Vagina (tissue), 2 donors: ENCODE measurements around the gene HRH2. TPM values are rescaled to one million over a fixed set of nuclear protein-coding genes. Genes with fewer than 3 reads are reported as not detected.

Source experiments
- DNase-seq, 2 donors: peaks; one replicate each; pipeline ENCODE4 v3.0.0-alpha.2; 2017; ENCODE audit errors: extremely low spot score in 2 of 2
- H3K27ac ChIP-seq: fragments of 200-600 bp; sonication (generic); one replicate; pipeline ENCODE4 v1.5.1; 2019
- H3K27me3 ChIP-seq: fragments of 200-600 bp; sonication (generic); one replicate; pipeline ENCODE4 v1.5.1; 2019
- H3K36me3 ChIP-seq, 2 donors: fragments of 200-600 bp; sonication (generic); one replicate each; pipeline ENCODE4 v1.5.1; 2017 to 2019
- H3K4me1 ChIP-seq: fragments of 200-600 bp; sonication (generic); one replicate; pipeline ENCODE4 v1.5.1; 2019
- H3K4me3 ChIP-seq, 2 donors: fragments of 200-600 bp; sonication (generic); 1 replicate in 1 of 2; 2 replicates in 1 of 2; pipeline ENCODE4 v1.5.1; 2016 to 2019
- H3K9me3 ChIP-seq: fragments of 200-600 bp; sonication (generic); one replicate; pipeline ENCODE4 v1.5.1; 2019
- CTCF ChIP-seq, 3 experiments: fragments of 450-650 bp in 2 of 3; fragments of 200-600 bp in 1 of 3; sonication (generic) in 1 of 3; IDR thresholded peaks; one replicate each; pipeline ENCODE4 v1.5.1; 2017 to 2019; ENCODE audit warnings: antibody characterized with exemption in 3 of 3, mild to moderate bottlenecking in 2 of 3, moderate library complexity in 2 of 3
- POLR2A ChIP-seq, 2 donors: fragments of 450-650 bp; IDR thresholded peaks; one replicate each; pipeline ENCODE4 v1.6.1; 2017; ENCODE audit warnings: antibody characterized with exemption in 2 of 2, mild to moderate bottlenecking in 2 of 2, moderate library complexity in 2 of 2
- POLR2AphosphoS5 ChIP-seq, 2 donors: sonication (generic); formaldehyde crosslinking; IDR thresholded peaks; one replicate each; pipeline ENCODE4 v1.9.0; 2017; ENCODE audit warnings: antibody characterized with exemption in 2 of 2, mild to moderate bottlenecking in 2 of 2, low read depth in 1 of 2; ENCODE audit not compliant: insufficient read depth in 1 of 2
- intact Hi-C: fragments of 100-400 bp; cut with DNase I; formaldehyde crosslinking; loops from one replicate; pipeline ENCODE4 v1.15.1; 2023
- total RNA-seq: library from RNA; depleted of rRNA; stranded (reverse); fragments of >200 nt; gene quantifications from one replicate; pipeline ENCODE4 v1.2.3, GENCODE V29; 2016

HRH2 gene
- total RNA-seq, 1 donor from 2014 or later = 0.98 TPM

GRCh38 chr5:175696855-175697198 is 39.0 kb downstream of the HRH2 start:
- DNase-seq = no peak
- TF ChIP-seq POLR2A (IDR thresholded peaks at IDR 0.05) (no peak), POLR2AphosphoS5 (IDR thresholded peaks at IDR 0.05; ENCODE audit: insufficient read depth in 1 of 2, low read depth in 1 of 2) (no peak), CTCF (IDR thresholded peaks at IDR 0.05) (no peak)
- no peaks in the 10 kb centered on the region for H3K36me3 ChIP-seq
- no peaks in the 10 kb centered on the region for H3K27me3 ChIP-seq
- no peaks in the 10 kb centered on the region for H3K9me3 ChIP-seq
- no peaks in the 10 kb centered on the region for H3K4me1 ChIP-seq
- H3K27ac ChIP-seq = no peak overlapping the region
- no peak overlapping the region for H3K4me3 ChIP-seq
- intact Hi-C loops = no loop called here

GRCh38 chr5:175697846-175698245 is 40.0 kb downstream of the HRH2 start:
- Histone ChIP-seq H3K4me1 (no peaks in the 10 kb centered on the region), H3K27ac (no peak overlapping the region), H3K4me3 (no peak overlapping the region), H3K9me3 (no peaks in the 10 kb centered on the region), H3K27me3 (no peaks in the 10 kb centered on the region), H3K36me3 (no peaks in the 10 kb centered on the region)
- no peak for DNase-seq
- TF ChIP-seq POLR2AphosphoS5 (IDR thresholded peaks at IDR 0.05; ENCODE audit: insufficient read depth in 1 of 2, low read depth in 1 of 2) (no peak), CTCF (IDR thresholded peaks at IDR 0.05) (no peak), POLR2A (IDR thresholded peaks at IDR 0.05) (no peak)
- intact Hi-C loops = no loop called here

GRCh38 chr5:175698401-175699115 is 40.7 kb downstream of the HRH2 start:
- no peaks in the 10 kb centered on the region for H3K36me3 ChIP-seq
- no peak overlapping the region for H3K4me3 ChIP-seq
- no peak overlapping the region for H3K27ac ChIP-seq
- intact Hi-C loops = no loop called here
- H3K9me3 ChIP-seq = no peaks in the 10 kb centered on the region
- no peak for DNase-seq
- no peak for TF ChIP-seq POLR2AphosphoS5 (IDR thresholded peaks at IDR 0.05; ENCODE audit: insufficient read depth in 1 of 2, low read depth in 1 of 2)
- TF ChIP-seq POLR2A (IDR thresholded peaks at IDR 0.05) = no peak
- TF ChIP-seq CTCF (IDR thresholded peaks at IDR 0.05) = no peak
- H3K27me3 ChIP-seq = no peaks in the 10 kb centered on the region
- H3K4me1 ChIP-seq = no peaks in the 10 kb centered on the region

- H3K9me3 ChIP-seq = no peaks in the 10 kb centered on the region
- no peaks in the 10 kb centered on the region for H3K36me3 ChIP-seq
- TF ChIP-seq POLR2AphosphoS5 (IDR thresholded peaks at IDR 0.05; ENCODE audit: insufficient read depth in 1 of 2, low read depth in 1 of 2) (no peak), POLR2A (IDR thresholded peaks at IDR 0.05) (no peak), CTCF (IDR thresholded peaks at IDR 0.05) (peak in 1 of 3 experiments; percentile 9)
- H3K27me3 ChIP-seq = no peaks in the 10 kb centered on the region
- intact Hi-C loops = no loop called here
- H3K27ac ChIP-seq = no peak overlapping the region
- H3K4me1 ChIP-seq = no peaks in the 10 kb centered on the region
- no peak overlapping the region for H3K4me3 ChIP-seq
- no peak for DNase-seq
Observed at GRCh38 chr5:175700991-175701390, 43.1 kb downstream of the HRH2 start.

GRCh38 chr5:175701797-175702196 is 43.9 kb downstream of the HRH2 start:
- no peak for DNase-seq
- no peaks in the 10 kb centered on the region for H3K9me3 ChIP-seq
- intact Hi-C loops = no loop called here
- H3K36me3 ChIP-seq = no peaks in the 10 kb centered on the region
- TF ChIP-seq POLR2A (IDR thresholded peaks at IDR 0.05) = no peak
- no peak for TF ChIP-seq POLR2AphosphoS5 (IDR thresholded peaks at IDR 0.05; ENCODE audit: insufficient read depth in 1 of 2, low read depth in 1 of 2)
- TF ChIP-seq CTCF (IDR thresholded peaks at IDR 0.05) = no peak
- no peaks in the 10 kb centered on the region for H3K4me1 ChIP-seq
- no peak overlapping the region for H3K27ac ChIP-seq
- H3K4me3 ChIP-seq = no peak overlapping the region
- H3K27me3 ChIP-seq = no peaks in the 10 kb centered on the region
